Measurements from ENCODE around the gene DNAJC1.

DNAJC1 gene

GRCh38 chr10:21756707-21757106 lies 246.8 kb downstream of the DNAJC1 start:
- FAIRE-seq = no peak

- FAIRE-seq = no peak
These were observed 249.0 kb downstream of the DNAJC1 start for GRCh38 chr10:21754410-21755011.

- FAIRE-seq = no peak
These were observed 249.8 kb downstream of the DNAJC1 start for GRCh38 chr10:21753497-21754270.

- FAIRE-seq = no peak
These were observed 251.9 kb downstream of the DNAJC1 start for GRCh38 chr10:21751341-21752310.

DNA sequence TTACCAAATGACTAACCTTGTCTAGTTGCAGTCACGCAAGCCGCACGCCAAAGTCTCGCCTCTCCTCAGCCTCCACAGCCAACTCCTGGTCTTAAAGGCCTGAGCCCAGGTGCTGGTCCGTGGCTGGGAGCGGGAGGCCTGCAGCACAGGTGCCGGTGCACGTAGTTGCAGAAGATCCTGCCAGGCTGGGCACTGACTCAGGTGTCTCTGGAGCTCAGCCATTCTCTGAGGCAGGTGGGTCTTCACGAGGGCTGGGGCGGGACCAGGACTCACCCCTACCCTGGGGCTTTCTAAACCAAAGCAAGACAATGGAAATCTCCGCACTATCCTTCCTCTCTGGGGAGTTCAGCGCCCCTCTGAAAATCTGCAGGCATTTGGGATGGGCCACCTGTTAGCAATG lies 253.1 kb downstream of the DNAJC1 start:
- FAIRE-seq = no peak

DNA sequence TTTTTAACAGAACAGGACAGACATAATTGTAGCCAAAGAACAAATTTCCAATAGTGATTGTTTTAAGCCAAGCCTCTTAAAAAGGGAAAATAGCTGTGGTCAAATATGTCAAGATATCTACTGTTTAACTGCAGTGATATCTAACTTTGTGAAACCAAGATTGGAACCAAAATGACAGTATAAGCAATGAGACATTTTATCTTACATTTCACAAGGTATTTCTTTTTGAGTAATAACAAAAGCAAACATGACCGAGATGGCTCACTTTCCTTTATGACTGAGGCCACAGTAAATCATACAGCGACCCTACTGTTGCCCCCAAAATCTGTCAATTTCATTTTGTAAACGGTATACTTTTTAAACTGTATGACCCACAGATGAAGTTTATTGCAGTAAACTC lies 253.7 kb downstream of the DNAJC1 start:
- no peak for FAIRE-seq

DNA sequence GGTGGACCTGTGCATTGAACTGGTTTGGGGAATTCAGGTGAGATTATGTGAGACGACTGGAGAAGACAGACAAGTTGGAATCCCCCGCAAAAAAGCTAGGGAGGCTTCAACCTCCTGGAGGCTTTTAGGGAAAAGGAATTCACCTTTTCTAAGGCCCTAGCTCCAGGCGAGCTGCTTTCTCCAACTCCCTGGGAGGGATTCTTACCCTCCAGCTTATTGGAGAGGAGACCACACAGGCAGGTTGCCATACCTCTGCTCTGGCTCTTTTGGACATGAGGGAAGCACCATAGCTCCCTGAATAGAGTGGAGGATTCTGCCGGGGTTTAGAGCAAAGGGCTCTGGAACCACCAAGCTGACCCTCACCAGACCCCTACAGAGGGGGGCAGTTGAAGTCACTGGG lies 255.7 kb downstream of the DNAJC1 start:
- FAIRE-seq = no peak

DNA sequence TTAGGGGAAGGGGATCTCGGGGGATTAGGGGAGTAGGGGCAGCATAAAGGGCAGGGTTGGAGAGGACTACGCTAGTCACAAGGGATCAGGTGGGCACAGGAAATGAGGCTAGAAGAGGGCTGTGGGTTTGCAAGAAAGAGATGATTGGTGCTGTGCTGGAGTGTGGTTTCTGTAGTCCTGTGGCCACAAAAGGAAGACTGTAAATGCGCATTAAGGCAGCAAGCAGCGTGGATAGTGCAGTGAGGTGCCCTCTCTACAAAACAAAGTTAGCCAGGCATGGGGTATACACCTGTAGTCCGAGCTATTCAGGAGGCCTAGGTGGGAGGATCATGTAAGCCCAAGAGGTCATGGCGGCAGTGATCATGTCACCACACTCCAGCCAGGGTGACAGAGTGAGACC lies 257.4 kb downstream of the DNAJC1 start:
- no peak for FAIRE-seq

- FAIRE-seq = no peak
These were observed 259.3 kb downstream of the DNAJC1 start for GRCh38 chr10:21744223-21744622.

DNA sequence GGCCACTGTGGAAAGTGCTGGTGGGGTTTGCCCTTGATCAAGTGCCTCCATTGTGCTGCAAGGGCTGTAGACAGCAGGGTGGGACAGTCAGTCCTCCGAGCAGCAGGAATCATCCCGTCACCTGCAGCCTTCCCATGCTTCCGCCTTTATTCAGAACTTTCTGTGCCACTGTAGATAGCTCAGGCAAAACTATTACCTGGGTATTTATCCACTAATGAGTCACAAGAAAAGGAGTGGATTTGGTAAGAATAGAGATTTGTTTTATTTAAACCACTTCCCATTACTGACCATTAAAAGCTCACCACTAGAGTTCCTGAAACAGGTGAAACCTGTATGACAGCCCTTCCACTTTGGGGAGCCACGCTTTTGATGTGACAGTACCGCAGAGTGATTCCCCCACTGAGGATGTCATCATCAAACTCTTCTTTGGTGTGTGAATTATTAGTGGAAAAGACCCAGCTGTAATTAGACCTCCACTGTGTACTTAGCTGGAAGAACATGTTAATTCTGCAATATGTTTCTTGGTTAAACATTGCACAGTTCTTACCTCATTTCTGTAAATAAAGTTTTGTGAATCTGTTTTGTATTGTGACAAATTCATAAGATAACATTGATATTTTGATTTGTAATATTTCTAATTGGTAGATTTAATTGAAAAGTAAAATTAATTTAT lies 260.7 kb downstream of the DNAJC1 start:
- FAIRE-seq = no peak

- no peak for FAIRE-seq
These were observed 262.5 kb downstream of the DNAJC1 start for GRCh38 chr10:21740989-21741388.

DNA sequence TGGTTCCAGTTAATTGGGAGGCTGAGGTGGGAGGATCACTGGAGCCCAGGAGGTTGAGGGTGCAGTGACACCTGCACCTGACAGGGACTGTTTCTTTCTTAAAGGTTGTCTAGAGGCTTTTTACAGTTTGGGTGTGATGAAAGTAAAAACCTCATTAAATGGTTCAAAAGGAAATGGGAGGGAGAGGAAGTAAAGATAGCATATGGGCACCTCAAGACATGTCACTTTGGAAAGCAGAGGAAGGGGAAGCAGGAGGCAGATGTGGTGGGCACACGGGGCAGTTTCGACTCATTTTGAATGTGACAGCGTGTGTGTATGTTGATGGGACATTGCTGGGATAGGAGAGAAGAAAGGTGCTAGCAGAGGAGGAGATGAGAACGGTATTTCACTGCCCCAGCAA lies 266.4 kb downstream of the DNAJC1 start:
- FAIRE-seq = no peak

GRCh38 chr10:21733710-21734109 lies 269.8 kb downstream of the DNAJC1 start:
- FAIRE-seq = no peak

- peak; percentile 93 for FAIRE-seq
These were observed 271.3 kb downstream of the DNAJC1 start for GRCh38 chr10:21732067-21732772.

DNA sequence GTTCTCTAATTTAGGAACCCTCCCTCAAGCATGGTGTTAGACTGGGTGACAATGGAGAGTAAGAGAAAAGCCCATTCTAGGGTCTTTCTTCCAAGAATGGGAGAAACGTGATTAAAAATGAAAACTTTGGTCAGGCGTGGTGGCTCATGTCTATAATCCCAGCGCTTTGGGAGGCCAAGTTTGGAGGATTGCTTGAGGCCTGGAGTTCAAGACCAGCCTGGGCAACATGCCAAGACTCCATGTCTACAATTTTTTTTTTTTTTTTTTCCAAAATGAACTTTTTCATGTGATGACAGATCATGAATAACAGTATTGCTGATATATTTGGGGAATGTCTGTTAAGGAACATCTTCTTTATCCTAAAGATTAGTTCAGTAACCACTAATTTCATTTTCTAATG lies 274.9 kb downstream of the DNAJC1 start:
- FAIRE-seq = no peak

DNA sequence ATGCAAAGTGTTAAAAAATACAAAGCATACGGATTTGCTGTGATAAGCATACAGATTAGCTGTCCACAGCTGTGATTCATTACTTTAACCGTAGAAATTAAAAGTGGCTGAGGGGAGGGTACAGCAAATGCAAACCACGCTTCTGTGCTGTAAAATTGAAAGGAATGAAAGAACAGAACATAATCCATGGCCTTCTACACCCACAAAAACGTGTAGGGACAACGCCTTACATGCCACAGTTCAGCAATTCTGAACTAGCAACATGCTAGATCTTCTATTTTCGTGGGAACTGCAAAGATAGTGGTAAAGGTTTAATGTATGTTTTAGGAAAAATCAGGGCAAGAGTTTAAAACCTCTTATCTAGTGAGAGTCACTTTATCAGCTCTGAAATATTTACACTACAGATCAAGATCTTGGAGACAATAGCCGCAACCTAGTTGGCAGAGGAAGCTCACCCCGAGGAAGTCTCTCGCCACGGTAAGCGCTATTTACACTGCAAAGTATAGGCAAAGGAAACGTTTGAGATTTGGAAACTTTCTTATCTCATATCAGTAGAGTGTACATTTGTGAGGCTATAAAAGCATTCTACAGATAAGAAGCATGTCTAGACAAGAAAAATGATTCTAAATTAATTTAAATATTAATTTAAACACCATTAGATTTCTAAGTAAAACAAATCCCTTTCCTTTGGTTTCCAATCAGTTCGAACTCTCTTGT lies 275.9 kb downstream of the DNAJC1 start:
- peak; percentile 69 for FAIRE-seq

DNA sequence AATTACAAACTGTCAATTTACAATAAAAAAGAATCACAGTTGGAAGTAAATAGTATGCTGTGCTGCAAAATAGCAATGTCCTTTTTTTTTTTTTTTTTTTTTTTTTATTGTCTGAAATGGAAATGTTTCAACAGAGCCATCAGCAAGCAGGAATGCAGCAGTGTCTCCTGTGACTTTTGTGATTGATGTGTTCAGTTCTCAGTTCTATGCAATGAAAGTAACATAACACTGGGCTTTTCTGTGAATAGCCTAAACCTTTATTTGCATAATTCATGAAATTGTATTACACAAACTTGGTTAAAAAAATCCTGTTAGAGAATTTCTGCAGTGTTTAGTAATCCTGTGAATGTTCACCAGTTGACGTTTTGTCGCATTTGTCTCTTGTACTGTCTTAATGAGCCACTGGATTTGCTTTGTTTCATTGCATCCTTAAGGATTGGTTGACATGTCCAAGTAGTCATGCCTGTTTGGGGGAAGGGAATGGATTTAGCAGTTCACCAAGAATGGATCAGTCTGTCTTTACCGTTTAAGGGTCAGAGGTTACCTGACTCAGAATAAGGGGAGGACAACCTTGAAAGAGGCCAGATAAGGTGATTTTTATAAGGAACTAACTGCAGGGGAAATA lies 276.8 kb downstream of the DNAJC1 start:
- FAIRE-seq = no peak

GRCh38 chr10:21724687-21725367 lies 278.7 kb downstream of the DNAJC1 start:
- FAIRE-seq = peak; percentile 8

DNA sequence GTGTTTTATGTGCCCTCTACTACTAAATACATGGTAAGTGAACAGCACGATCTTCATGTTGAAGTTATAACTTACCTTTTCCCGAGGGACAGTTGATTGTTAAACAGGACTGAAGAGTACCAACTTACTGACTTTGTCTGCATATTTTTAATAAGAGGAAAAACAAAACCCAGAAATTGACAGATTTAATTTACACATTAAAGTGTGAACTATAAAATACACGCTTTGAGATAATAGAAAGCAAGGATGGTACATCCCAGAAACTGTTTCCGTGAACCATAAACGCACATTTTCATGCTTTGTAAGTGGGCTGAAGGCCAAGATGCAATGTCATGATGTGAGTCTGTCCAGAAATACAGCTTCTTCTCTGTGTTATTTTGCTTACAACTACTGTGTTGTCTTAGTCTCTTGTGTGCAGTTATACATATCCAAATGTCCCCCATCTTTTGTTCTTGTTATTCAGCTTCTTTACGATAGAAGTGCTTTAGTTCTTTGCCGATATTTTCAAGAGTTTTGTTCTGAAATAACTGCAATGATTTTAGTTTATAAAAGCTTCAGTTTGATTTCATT lies 279.4 kb downstream of the DNAJC1 start:
- peak; percentile 37 for FAIRE-seq

DNA sequence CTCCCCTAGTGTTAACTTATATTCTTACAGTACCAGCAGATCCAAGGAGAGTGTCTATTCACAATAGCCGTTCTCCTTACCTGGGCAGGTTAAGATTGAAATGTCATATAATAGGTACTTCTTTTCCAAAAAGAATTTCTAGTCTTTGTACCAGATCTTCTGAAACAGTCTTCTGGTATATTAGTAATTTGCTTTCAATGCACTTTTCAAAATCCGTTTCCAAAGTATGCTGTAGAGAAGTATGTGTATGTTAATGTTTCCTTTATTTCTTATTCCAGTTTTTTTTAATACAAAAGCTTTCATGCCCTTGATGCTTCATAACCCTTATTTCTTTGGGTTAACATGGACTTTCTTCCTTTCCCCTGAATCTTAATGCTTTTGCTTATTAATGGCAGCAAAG lies 281.3 kb downstream of the DNAJC1 start:
- peak; percentile 6 for FAIRE-seq

Measured in G401.6 (cell line).